ENCODE measurements around the gene KLHL29.

- TF ChIP-seq CTCF (IDR thresholded peaks at IDR 0.05) (no peak), EZH2 (IDR thresholded peaks at IDR 0.05; ENCODE audit: borderline replicate concordance, insufficient read depth, low read depth, low read length, poor library complexity, severe bottlenecking) (no peak)
Measured at GRCh38 chr2:23617167-23617810, 232.3 kb downstream of the KLHL29 start.

Measured in B cell (primary cell).